LNCAP (cell line): ENCODE results near the gene DOCK1.

Source experiments
- TF ChIP-seq, protein P1 (sequence below): fragments of 450-650 bp; IDR thresholded peaks from 2 replicates; pipeline ENCODE4 v1.5.1; 2017; ENCODE audit warnings: mild to moderate bottlenecking

Gene DOCK1

DNA sequence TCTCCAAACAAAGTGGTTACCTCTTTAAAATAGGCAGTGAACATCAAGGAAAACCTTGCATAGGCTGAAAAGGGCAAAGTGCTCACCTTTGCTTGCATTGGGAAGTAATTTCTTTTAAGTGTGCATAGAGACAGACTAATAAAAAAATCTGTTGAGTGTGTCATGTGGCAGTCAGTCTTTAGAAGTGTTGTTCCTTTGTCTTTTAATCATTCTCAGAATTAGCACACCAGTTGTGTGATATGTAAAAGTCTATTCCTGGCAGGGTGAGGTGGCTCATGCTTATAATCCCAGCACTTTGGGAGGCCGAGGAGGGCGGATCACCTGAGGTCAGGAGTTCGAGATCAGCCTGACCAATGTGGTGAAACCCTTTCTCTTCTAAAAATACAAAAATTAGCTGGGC, 174.2 kb downstream of the DOCK1 start:
- TF ChIP-seq, protein P1, sequence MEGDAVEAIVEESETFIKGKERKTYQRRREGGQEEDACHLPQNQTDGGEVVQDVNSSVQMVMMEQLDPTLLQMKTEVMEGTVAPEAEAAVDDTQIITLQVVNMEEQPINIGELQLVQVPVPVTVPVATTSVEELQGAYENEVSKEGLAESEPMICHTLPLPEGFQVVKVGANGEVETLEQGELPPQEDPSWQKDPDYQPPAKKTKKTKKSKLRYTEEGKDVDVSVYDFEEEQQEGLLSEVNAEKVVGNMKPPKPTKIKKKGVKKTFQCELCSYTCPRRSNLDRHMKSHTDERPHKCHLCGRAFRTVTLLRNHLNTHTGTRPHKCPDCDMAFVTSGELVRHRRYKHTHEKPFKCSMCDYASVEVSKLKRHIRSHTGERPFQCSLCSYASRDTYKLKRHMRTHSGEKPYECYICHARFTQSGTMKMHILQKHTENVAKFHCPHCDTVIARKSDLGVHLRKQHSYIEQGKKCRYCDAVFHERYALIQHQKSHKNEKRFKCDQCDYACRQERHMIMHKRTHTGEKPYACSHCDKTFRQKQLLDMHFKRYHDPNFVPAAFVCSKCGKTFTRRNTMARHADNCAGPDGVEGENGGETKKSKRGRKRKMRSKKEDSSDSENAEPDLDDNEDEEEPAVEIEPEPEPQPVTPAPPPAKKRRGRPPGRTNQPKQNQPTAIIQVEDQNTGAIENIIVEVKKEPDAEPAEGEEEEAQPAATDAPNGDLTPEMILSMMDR = no peak

DNA sequence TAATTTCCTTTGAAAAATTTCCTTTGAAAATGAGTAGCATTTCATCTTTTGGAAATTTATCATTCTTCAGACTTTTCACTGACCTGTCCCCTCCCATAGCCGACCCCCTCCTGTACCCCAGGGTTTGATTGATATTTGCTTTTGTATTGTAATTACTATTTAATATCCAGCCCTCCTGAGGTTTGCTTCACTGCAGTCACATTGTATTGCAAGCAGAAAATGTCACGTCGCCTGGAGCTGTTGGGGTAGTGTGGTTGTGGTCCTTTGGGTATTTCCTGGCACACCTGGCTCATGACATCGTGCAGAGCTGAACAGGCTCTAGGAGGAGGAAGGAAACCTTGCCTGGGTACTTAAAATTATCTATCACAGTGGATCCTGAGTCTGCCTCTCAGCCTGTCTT, 175.1 kb downstream of the DOCK1 start:
- TF ChIP-seq, protein P1 = no peak

DNA sequence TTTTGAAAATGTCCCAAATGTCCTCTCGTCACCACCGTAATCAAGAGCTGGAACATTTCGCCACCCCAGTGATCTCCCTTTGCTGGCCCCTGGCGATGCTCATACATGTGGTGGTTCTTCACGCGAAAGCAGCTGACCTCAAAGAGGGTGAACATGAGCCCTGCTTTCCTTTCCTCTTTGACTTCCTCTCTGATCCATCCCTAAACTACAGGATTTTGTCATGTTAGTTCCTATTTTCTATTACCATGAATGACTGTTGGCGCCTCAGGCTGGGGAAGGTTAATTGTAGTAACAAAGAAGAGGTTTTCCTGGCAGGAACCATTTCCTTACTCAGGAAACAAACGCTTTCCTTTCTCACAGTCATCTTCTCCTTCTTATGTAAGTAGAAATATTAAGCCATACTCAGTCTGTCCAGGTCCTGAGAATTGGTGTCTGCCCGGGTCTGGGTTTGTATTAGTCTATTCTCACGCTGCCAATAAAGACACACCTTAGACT, 176.7 kb downstream of the DOCK1 start:
- TF ChIP-seq, protein P1 = no peak

DNA sequence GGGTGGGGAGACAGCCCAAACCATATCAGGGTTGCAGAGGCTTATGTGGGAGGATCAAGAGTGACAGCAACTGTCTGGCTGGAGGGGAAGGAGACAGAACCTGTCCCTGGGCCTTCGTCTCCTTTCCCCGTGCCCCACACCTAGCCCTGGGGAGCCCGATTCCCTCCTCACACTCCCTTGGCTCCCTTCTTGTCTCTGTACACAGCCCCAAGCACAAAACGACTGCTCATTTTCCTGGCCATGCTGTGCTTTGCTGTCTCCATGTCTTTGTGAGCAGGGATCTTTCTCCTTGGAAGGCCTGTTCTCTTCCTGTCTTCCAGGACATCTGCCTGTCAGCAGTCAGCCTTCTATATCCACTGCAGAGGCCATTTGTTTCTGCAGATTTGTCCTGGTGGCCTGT, 177.4 kb downstream of the DOCK1 start:
- TF ChIP-seq, protein P1 = no peak

DNA sequence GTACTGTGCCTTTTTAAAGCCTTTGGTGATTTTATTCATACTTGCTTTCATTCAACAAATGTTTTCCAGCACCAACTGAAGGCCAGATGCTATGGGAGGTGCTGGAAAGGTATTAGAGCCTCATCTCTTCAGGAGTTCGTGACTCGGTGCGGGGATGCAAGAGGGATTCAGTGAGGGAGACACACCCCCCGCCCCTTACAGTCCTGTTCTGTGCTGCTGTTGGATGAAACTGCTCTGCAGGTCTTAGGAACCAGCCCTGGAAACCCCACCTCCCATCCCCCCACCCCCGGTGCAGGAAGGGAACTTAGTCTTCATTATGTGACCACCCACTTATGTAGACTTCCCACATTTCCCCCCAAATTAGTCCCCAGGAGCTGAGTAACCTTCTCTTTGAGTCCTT, 180.7 kb downstream of the DOCK1 start:
- TF ChIP-seq, protein P1 = no peak

DNA sequence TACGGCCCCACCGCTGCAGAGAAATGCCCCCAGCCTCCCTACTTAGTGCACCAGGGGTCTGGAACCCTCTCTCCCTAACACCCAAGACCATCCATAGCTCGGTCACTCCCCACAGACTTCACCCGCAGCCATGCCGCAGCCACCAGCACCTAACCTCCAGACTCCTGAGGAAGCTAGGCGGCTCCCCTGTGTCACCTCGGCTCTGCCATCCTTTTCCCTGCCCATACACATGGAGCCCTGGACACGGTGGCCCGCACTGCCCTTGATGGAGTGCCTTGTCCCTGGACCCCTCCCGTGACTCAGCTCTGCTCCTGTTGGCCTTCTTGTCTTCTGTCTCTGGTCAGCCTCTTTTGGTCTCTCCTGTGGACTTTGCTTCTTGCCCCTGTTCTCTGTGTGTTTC, 183.7 kb downstream of the DOCK1 start:
- TF ChIP-seq, protein P1 = no peak

DNA sequence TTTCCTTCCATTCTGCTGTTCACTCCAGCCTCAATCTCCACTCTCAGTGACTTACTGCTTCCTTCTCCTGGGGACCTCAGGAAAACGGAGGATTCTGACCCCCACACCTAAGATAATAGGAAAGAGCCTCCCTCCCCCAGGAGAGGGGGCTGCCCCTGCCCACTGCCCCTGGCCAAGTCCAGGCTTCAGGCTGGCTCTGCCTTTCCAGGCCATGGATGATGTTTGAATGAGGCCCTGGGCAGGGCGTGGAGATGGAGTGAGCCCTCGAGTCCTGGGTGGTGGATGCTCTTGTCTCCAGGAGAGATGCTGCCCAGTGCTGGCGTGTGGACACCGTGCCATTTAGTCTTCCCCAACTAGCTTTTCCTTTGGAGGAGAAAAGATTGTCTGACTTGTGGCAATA, 184.2 kb downstream of the DOCK1 start:
- TF ChIP-seq, protein P1 = no peak

DNA sequence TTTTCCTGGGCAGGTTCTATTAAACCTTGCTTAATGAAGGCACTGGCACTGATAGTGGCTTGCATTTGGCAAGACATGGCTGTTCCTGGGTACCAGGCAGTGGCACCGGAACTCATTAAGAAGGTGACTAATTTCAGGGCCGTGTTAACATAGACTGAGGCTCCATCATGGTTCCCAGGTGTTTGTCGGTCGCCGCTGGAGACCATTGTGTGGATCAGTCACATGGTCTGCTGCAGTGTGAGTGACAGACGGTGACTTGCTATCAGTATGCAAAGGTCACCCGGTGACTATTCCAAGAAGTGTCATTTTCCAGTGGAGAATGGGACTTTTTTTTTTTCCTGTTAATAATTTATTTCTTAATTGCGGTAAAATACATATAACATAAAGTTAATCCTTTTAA, 184.9 kb downstream of the DOCK1 start:
- TF ChIP-seq, protein P1 = no peak
